HL-60 (cell line): ENCODE measurements around the gene GRIK1.

ENCODE experiments used
- DNase-seq, 2 experiments: peaks; one replicate each; pipeline ENCODE4 v3.0.0-alpha.2; 2010 to 2020; ENCODE audit warnings: low read depth in 1 of 2, low spot score in 1 of 2
- H3K27ac ChIP-seq: fragments of 250-450 bp; sonication (Bioruptor Pico); replicated peaks from 2 replicates; pipeline ENCODE4 v1.5.1; 2020; ENCODE audit warnings: mild to moderate bottlenecking, moderate library complexity
- H3K27me3 ChIP-seq: fragments of 250-450 bp; sonication (Bioruptor Pico); 2 replicates; pipeline ENCODE4 v1.5.1; 2021; ENCODE audit warnings: mild to moderate bottlenecking, moderate library complexity; ENCODE audit not compliant: insufficient read depth, poor library complexity, severe bottlenecking
- H3K4me3 ChIP-seq: replicated peaks from 2 replicates; pipeline ENCODE4 v1.5.1; 2011; ENCODE audit warnings: mild to moderate bottlenecking, control low read depth, low read length; ENCODE audit not compliant: insufficient read depth
- GABPA ChIP-seq: IDR thresholded peaks from 2 replicates; pipeline ENCODE4 v1.6.1; 2012; ENCODE audit warnings: low read depth
- POLR2AphosphoS5 ChIP-seq: IDR thresholded peaks from 2 replicates; pipeline ENCODE4 v1.6.1; 2012; ENCODE audit warnings: low read depth
- SPI1 ChIP-seq: IDR thresholded peaks from 2 replicates; pipeline ENCODE4 v1.6.1; 2012; ENCODE audit warnings: low read depth, mild to moderate bottlenecking, borderline replicate concordance
- TF ChIP-seq, protein P1 (sequence below): IDR thresholded peaks from 2 replicates; pipeline ENCODE4 v1.6.1; 2012; ENCODE audit warnings: low read depth; ENCODE audit not compliant: insufficient replicate concordance
- TF ChIP-seq, protein P2 (sequence below): IDR thresholded peaks from one replicate; pipeline ENCODE4 v1.5.1; 2011; ENCODE audit warnings: low read length, control low read depth, inconsistent platforms; ENCODE audit not compliant: insufficient read depth

Gene GRIK1

DNA sequence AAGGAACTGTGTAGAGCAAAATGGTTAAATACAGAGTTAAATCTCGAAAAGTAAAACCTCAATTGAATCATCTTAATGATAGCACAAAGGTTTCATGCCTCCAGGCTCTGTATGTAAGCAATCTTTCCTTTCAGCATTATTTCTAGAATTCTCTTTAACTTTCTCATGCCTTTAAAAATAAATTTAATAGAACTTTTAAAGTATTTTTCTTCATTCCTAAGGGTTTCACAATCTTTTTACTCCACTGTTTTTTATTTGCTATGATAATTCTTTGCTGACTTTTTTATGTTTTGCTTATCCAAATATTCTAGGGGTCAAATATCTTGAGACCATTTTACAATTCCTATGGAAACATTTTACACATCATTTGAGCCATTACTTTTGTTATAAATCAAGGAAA lies 353.1 kb downstream of the GRIK1 start:
- H3K4me3 ChIP-seq, result no peak overlapping the region
- H3K27ac ChIP-seq, result no peak overlapping the region
- TF ChIP-seq, protein P1, sequence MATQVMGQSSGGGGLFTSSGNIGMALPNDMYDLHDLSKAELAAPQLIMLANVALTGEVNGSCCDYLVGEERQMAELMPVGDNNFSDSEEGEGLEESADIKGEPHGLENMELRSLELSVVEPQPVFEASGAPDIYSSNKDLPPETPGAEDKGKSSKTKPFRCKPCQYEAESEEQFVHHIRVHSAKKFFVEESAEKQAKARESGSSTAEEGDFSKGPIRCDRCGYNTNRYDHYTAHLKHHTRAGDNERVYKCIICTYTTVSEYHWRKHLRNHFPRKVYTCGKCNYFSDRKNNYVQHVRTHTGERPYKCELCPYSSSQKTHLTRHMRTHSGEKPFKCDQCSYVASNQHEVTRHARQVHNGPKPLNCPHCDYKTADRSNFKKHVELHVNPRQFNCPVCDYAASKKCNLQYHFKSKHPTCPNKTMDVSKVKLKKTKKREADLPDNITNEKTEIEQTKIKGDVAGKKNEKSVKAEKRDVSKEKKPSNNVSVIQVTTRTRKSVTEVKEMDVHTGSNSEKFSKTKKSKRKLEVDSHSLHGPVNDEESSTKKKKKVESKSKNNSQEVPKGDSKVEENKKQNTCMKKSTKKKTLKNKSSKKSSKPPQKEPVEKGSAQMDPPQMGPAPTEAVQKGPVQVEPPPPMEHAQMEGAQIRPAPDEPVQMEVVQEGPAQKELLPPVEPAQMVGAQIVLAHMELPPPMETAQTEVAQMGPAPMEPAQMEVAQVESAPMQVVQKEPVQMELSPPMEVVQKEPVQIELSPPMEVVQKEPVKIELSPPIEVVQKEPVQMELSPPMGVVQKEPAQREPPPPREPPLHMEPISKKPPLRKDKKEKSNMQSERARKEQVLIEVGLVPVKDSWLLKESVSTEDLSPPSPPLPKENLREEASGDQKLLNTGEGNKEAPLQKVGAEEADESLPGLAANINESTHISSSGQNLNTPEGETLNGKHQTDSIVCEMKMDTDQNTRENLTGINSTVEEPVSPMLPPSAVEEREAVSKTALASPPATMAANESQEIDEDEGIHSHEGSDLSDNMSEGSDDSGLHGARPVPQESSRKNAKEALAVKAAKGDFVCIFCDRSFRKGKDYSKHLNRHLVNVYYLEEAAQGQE, result no peak
- no peak for TF ChIP-seq GABPA
- no peak for TF ChIP-seq POLR2AphosphoS5
- TF ChIP-seq SPI1, result no peak
- TF ChIP-seq, protein P2, sequence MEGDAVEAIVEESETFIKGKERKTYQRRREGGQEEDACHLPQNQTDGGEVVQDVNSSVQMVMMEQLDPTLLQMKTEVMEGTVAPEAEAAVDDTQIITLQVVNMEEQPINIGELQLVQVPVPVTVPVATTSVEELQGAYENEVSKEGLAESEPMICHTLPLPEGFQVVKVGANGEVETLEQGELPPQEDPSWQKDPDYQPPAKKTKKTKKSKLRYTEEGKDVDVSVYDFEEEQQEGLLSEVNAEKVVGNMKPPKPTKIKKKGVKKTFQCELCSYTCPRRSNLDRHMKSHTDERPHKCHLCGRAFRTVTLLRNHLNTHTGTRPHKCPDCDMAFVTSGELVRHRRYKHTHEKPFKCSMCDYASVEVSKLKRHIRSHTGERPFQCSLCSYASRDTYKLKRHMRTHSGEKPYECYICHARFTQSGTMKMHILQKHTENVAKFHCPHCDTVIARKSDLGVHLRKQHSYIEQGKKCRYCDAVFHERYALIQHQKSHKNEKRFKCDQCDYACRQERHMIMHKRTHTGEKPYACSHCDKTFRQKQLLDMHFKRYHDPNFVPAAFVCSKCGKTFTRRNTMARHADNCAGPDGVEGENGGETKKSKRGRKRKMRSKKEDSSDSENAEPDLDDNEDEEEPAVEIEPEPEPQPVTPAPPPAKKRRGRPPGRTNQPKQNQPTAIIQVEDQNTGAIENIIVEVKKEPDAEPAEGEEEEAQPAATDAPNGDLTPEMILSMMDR, result no peak
- no peaks in the 10 kb centered on the region for H3K27me3 ChIP-seq
- DNase-seq, result no peak

DNA sequence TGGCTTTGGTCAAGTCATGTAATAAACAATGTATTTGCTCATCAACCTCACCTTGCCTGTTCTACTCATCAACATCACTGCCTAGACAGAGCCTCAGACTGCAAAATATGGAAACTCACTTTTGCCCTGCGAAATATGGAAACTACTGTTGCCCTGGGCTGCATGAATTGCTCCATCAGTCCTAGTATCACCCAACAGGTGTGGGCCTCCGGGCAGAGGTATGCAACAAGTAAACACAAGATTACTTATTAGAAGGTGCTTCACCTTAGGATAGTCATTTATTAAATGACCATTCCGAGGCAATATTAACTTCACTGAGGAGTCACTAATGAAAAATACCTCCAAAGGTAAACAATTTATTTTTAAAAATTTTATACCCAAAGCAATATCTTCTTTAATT lies 354.3 kb downstream of the GRIK1 start:
- no peak for DNase-seq
- no peak overlapping the region for H3K4me3 ChIP-seq
- TF ChIP-seq, protein P1, result no peak
- TF ChIP-seq SPI1, result no peak
- TF ChIP-seq POLR2AphosphoS5, result no peak
- TF ChIP-seq GABPA, result no peak
- TF ChIP-seq, protein P2, result no peak
- H3K27ac ChIP-seq, result no peak overlapping the region
- no peaks in the 10 kb centered on the region for H3K27me3 ChIP-seq

DNA sequence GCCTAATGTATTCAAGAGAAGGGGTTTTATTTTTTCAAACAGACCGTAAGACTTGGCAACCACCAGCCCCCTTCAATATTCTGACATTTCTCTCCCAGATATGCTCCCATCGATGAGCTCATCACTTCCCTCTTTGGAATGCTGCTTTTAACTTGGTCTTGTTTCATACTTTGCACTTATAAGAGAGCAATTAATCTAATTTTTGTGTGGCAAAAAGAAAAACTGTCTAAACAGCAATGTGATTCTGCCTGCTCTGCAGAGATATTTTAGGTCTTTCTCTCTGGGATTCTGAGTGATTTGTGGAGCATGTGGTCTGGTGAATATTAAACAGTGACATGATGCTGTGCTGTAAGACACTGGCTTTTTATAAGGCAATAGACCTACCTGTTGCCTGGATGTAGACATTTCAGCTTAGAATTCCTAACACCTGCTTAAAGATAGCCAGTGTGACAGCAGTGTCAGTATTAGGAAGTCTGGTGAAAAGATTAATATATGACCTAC lies 356.3 kb downstream of the GRIK1 start:
- TF ChIP-seq, protein P1, result no peak
- no peak for TF ChIP-seq SPI1
- TF ChIP-seq GABPA, result no peak
- TF ChIP-seq, protein P2, result no peak
- TF ChIP-seq POLR2AphosphoS5, result no peak
- Histone ChIP-seq H3K4me3 (no peak overlapping the region), H3K27ac (no peak overlapping the region), H3K27me3 (no peaks in the 10 kb centered on the region)
- DNase-seq, result no peak
